NT2/D1 (cell line): ENCODE measurements around the gene ANKS3.

Experiments used
- DNase-seq: peaks from one replicate; pipeline ENCODE4 v3.0.0-alpha.2; 2011; ENCODE audit warnings: low read depth, low spot score
- H3K27me3 ChIP-seq: 2 replicates; pipeline ENCODE4 v1.6.0; 2011; ENCODE audit warnings: mild to moderate bottlenecking; ENCODE audit not compliant: insufficient read length, insufficient read depth
- H3K36me3 ChIP-seq: 2 replicates; pipeline ENCODE4 v1.6.1; 2011; ENCODE audit warnings: mild to moderate bottlenecking, low read length, mixed read lengths; ENCODE audit not compliant: insufficient read depth, insufficient read length
- H3K4me1 ChIP-seq: 2 replicates; pipeline ENCODE4 v1.5.1; 2011; ENCODE audit not compliant: insufficient read depth, insufficient read length
- H3K4me3 ChIP-seq: 2 replicates; pipeline ENCODE4 v1.5.1; 2011; ENCODE audit warnings: low read depth; ENCODE audit not compliant: insufficient read length
- H3K9ac ChIP-seq: 2 replicates; pipeline ENCODE4 v1.6.0; 2011; ENCODE audit warnings: low read depth; ENCODE audit not compliant: insufficient read length
- H3K9me3 ChIP-seq: 2 replicates; pipeline ENCODE4 v1.5.1; 2011; ENCODE audit warnings: mild to moderate bottlenecking, low read length; ENCODE audit not compliant: insufficient read depth
- SUZ12 ChIP-seq: IDR thresholded peaks from 2 replicates; pipeline ENCODE4 v1.6.1; 2011; ENCODE audit not compliant: insufficient read length, insufficient read depth; ENCODE audit errors: extremely low read depth
- YY1 ChIP-seq: IDR thresholded peaks from 2 replicates; pipeline ENCODE4 v1.6.1; 2011; ENCODE audit not compliant: insufficient read length, insufficient read depth
- ZNF274 ChIP-seq: IDR thresholded peaks from 2 replicates; pipeline ENCODE4 v1.6.1; 2011; ENCODE audit warnings: mild to moderate bottlenecking, low read depth, low read length

Gene ANKS3

DNA sequence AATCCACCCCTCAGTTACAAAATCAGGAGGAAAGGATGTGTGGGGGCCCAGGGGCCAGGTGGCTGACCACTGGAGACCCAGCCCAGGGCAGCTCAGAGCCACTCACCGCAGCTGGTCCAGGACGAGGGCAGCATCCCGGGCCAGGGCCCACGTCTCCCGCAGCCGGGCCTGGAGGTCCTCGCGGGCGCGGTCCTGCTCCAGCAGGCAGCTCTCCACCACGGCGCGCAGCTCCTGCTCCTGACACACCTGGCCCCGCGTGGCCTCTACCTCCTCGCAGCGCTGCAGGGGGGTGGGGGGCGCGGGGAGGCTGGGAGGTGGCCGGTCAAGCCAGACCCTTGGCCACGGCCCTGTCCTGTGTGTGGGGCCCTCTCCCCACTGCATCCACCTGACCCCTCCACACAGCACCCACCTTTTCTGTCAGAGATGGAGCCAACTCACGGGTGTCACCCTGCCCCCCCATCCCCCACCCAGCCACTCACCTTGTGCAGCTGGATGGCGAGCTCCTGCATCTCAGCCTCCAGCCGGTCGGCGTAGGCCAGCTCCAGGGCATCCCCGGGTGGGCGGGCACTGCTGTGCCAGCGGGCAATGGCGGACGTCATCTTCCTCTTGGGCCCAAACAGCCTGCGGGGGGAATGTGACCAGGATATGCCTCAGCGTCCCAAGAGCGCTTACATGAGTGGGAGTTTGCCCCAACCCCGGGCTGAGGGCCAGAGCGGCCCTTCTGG is 35.6 kb downstream of the ANKS3 start:
- Histone ChIP-seq H3K4me1 (peaks cover 15% of the 10 kb centered on the region), H3K4me3 (no peak overlapping the region), H3K9me3 (no peaks in the 10 kb centered on the region), H3K27me3 (no peaks in the 10 kb centered on the region), H3K9ac (no peak overlapping the region), H3K36me3 (peaks cover 83% of the 10 kb centered on the region)
- no peak for DNase-seq
- TF ChIP-seq ZNF274 (no peak), SUZ12 (no peak), YY1 (no peak)

DNA sequence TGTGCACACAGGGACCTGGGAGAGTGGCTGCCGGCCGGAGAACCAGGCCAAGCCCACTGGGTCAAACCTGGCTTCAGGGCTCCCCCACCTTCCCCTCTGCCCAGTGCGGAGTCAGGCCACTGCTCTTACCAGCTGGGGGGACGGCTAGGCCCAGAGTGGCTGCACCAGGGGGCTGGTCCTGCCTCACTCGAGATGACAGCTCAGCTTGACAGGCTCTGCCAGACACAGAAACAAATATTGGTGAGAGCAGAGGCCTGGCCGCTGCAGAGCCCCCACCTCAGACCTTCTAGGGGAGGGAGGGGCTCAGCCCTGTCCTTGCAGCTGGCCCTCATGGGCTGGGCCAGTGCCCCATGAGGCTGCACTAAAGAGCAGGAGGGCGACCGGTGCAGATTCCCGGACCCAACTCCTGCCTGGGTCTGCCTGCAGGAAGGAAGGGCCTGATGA is 36.2 kb downstream of the ANKS3 start:
- no peak overlapping the region for H3K9ac ChIP-seq
- TF ChIP-seq YY1, result no peak
- TF ChIP-seq SUZ12, result no peak
- no peak for TF ChIP-seq ZNF274
- peaks cover 80% of the 10 kb centered on the region for H3K36me3 ChIP-seq
- H3K9me3 ChIP-seq, result no peaks in the 10 kb centered on the region
- peaks cover 18% of the 10 kb centered on the region for H3K4me1 ChIP-seq
- no peak for DNase-seq
- no peak overlapping the region for H3K4me3 ChIP-seq
- no peaks in the 10 kb centered on the region for H3K27me3 ChIP-seq

DNA sequence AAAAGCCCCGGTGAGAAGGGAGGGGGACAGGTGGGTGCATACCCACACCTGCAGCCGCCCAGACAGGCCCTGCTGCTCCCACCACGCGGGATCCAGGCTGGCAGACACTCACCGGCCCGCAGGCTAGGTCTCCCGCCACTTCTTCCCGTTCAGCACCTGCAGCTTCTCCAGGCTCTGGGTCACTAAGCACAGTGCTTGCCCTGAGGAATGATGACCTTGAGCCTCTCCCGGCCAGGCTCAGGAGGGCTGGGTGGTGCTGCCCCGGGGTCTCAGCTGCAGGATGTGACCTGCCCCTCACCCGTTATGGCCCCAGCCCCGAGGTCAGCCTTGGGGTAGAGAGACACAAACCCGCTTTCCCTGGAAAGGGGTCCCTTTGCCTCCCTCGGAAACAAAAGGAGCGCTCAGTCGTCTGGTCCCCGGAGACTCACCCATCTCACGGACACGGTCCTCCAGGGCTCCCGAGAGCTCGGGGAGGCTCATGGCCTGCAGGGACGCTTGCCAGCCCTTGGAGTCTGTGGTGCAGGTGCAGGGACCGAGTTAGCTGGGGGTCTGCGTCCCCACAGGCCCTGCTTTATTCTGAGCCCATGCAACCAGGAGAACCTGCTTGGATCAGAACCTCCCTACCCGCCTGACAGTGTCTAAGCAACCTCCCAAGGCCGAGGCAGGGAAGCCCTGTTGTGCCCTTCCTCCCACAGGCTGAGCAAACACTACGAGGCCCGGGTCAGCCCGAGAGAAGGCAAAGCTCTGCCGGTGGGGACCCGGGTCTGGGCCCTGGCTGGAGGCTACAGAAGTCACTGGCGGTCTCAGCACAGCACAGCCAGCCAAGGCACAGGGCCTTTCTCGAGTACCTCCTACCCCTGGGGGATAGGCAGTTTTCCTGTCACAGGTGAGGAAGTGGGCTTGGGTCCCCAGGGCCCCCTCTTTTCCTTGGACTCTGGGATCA is 36.9 kb downstream of the ANKS3 start:
- no peak for TF ChIP-seq YY1
- TF ChIP-seq SUZ12, result no peak
- TF ChIP-seq ZNF274, result no peak
- Histone ChIP-seq H3K4me3 (no peak overlapping the region), H3K27me3 (no peaks in the 10 kb centered on the region), H3K36me3 (peaks cover 74% of the 10 kb centered on the region), H3K9me3 (no peaks in the 10 kb centered on the region), H3K9ac (no peak overlapping the region), H3K4me1 (peaks cover 19% of the 10 kb centered on the region)
- DNase-seq, result no peak

DNA sequence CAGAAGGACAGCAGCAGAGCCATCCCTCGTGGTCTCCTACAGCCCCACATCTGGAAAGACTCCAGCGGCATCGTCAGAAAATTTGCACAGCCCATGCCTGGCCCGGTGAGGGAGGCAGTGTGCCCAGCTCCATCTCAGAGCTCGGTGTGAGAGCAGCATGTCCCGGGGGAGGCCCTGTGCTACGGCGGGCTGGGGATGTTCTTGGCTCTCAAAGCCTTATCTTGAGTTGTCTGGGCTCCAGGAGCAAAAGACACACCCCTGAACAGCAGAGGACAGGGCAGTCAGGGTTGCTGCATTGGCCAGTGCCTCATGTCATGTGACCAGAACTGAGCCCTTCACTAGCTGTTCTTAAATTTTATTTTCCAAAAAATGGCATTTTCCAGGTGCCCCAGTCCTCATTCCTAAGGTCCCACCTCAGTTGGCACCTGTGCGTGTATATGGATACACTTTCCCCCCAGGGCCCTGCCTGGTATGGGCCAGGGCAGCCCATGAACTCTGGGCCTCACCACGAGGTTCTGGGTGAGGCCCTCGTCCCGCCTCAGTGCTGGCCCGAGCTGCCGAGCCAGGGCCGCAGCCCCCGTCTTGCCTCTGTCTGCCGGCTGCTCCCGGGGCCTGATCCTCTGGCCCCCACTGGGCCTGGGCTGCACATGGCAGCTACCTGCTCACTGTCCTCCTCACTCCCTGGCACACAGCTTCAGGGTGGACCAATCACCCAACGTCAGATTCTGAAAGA is 37.7 kb downstream of the ANKS3 start:
- no peak overlapping the region for H3K4me3 ChIP-seq
- no peaks in the 10 kb centered on the region for H3K27me3 ChIP-seq
- H3K9me3 ChIP-seq, result no peaks in the 10 kb centered on the region
- DNase-seq, result no peak
- peaks cover 26% of the 10 kb centered on the region for H3K4me1 ChIP-seq
- TF ChIP-seq SUZ12, result no peak
- TF ChIP-seq ZNF274, result no peak
- H3K9ac ChIP-seq, result peak overlapping the region; percentile 24
- peaks cover 66% of the 10 kb centered on the region for H3K36me3 ChIP-seq

DNA sequence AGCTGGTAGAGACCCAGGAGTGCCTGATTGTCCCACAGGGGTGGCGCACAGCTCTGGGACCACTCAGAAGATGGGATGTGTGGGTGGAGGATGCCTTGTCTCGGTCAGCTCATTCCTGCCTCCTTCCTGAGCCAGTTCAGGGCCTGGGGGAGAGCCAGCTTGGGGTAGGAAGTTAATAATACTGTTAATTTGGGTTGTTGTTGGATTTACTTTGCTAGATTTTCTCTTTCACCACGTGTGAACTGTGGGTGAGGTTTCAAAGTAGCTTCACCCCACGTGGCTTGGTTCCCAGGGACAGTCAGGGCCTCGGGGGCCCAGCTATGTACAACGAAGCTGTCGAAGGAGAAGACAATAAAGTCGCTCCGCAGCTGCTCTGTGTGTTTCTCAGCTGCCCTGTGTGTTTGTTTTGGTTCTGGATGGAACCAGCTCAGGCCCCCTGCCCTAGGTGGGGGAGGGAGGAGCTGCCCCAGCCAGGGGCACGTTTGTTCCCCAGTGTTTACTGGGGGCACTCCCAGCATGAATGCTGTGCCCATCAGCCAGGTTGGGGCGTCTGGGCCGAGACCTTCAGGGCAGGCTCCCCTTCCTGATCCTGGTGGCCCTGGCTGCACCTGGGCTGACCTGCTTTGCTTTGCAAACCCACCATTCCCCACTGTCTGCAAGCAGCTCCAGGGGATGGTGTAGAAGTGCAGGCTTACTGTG is 38.4 kb downstream of the ANKS3 start:
- Histone ChIP-seq H3K9ac (peak overlapping the region; percentile 68), H3K36me3 (peaks cover 65% of the 10 kb centered on the region), H3K27me3 (no peaks in the 10 kb centered on the region), H3K9me3 (no peaks in the 10 kb centered on the region), H3K4me1 (peaks cover 26% of the 10 kb centered on the region), H3K4me3 (no peak overlapping the region)
- DNase-seq, result no peak
- TF ChIP-seq SUZ12 (no peak), YY1 (no peak), ZNF274 (no peak)

DNA sequence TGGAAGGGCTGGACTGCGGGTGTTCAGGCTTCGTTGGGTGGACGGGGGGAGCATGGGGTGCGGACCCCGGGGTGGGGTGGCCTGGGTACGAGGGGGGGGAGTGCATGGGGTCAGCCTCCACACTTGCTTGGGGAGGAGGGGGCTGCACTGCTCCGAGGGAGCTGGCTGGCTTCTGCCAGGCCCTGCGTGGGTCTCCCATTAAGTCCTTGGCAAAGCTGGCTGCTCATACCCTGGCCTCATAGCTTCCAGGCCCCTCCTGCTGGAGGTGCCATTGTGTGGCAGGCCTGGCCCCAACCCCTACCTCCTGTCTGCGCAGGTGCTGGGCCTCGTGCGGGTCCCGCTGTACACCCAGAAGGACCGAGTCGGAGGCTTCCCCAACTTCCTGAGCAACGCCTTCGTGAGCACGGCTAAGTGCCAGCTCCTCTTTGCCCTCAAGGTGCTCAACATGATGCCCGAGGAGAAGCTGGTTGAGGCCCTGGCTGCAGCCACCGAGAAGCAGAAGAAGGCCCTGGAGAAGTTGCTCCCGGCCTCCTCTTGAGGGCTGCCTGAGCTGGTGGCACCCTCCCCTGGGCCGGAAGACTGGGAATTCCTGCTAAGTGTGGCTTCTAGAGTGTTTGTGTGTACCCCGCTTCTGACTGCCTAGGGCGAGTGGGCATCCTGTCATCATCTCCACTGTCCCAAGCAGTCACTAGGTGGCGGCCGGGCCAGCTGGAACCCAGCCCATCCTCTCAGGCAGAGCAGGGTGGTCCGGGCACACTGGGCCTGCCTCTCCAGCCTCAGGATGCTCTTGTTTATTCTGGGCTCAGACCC is 39.2 kb downstream of the ANKS3 start:
- Histone ChIP-seq H3K9ac (peak overlapping the region; percentile 68), H3K36me3 (peaks cover 66% of the 10 kb centered on the region), H3K27me3 (no peaks in the 10 kb centered on the region), H3K4me3 (peak overlapping the region; percentile 99), H3K9me3 (no peaks in the 10 kb centered on the region), H3K4me1 (peaks cover 26% of the 10 kb centered on the region)
- no peak for TF ChIP-seq ZNF274
- TF ChIP-seq YY1, result no peak
- TF ChIP-seq SUZ12, result no peak
- DNase-seq, result no peak
